NB4 (cell line): ENCODE data around the gene ARFIP2.

Experiments used
- CTCF ChIP-seq: IDR thresholded peaks from one replicate; pipeline ENCODE4 v1.5.1; 2012; ENCODE audit warnings: low read depth, low read length
- MAX ChIP-seq: IDR thresholded peaks from 2 replicates; pipeline ENCODE4 v1.6.1; 2011; ENCODE audit warnings: low read depth, low read length
- MYC ChIP-seq: IDR thresholded peaks from 2 replicates; pipeline ENCODE4 v1.6.1; 2011; ENCODE audit warnings: low read depth, low read length
- POLR2A ChIP-seq: IDR thresholded peaks from 2 replicates; pipeline ENCODE4 v1.6.1; 2011; ENCODE audit warnings: mild to moderate bottlenecking; ENCODE audit not compliant: insufficient read length; ENCODE audit errors: extremely low read depth

DNA sequence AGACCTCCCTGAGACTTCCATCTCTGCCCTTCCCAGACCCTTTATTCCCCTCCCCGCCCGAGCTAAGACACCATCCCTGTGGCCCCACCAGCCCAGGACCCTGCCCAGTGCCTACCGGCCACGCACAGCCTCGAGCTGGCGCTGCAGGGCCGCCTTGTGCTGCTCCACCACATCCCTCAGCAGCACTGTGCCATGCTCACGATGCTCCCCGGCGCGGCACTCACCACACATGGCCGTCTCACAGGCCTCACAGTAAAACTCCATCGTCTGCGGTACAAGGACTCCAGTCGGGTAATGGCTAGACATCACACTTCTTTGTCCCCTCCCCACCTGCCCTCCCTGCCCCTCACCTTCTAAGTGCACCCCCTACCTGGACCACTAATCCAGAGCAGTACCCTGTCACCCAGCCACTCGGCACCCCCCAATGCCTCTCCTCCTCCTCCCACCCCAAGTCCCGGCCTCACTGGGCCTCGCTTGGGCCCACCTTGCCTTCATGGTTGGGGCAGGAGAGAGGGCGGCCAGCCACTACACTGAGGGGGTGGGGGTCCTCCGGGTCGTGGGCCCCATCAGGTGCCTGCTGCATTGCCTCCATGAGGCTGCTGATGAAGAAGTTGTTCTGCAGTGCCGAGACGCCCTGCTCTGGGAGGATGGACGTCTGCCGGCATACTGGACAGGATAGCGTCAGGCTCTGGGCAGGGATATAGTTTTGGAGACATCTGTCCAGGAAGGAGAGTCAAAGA lies 23.4 kb downstream of the ARFIP2 start:
- no peak for TF ChIP-seq MYC
- TF ChIP-seq CTCF, result no peak
- no peak for TF ChIP-seq MAX
- no peak for TF ChIP-seq POLR2A
